ENCODE measurements around the gene MAP4K4.

Gene MAP4K4

GRCh38 chr2:101850991-101851390, 153.5 kb downstream of the MAP4K4 start:
- Histone ChIP-seq H3K27me3 (ENCODE audit: control insufficient read depth, insufficient read depth, low read length) (no peaks in the 10 kb centered on the region), H3K36me3 (ENCODE audit: control insufficient read depth, insufficient read depth, low read length) (peaks cover 4% of the 10 kb centered on the region), H3K9ac (ENCODE audit: low read length) (no peak overlapping the region), H3K4me1 (ENCODE audit: control insufficient read depth, insufficient read depth, low read length) (no peaks in the 10 kb centered on the region), H3K4me3 (ENCODE audit: low read length) (no peak overlapping the region), H3K9me3 (ENCODE audit: control insufficient read depth, low read length) (no peaks in the 10 kb centered on the region)

- H3K27me3 ChIP-seq (ENCODE audit: control insufficient read depth, insufficient read depth, low read length), result no peaks in the 10 kb centered on the region
- H3K36me3 ChIP-seq (ENCODE audit: control insufficient read depth, insufficient read depth, low read length), result peaks cover 3% of the 10 kb centered on the region
- H3K4me3 ChIP-seq (ENCODE audit: low read length), result no peak overlapping the region
- H3K9ac ChIP-seq (ENCODE audit: low read length), result no peak overlapping the region
- H3K4me1 ChIP-seq (ENCODE audit: control insufficient read depth, insufficient read depth, low read length), result no peaks in the 10 kb centered on the region
- H3K9me3 ChIP-seq (ENCODE audit: control insufficient read depth, low read length), result no peaks in the 10 kb centered on the region
Observed at GRCh38 chr2:101852824-101853223, 155.3 kb downstream of the MAP4K4 start.

- Histone ChIP-seq H3K9ac (ENCODE audit: low read length) (no peak overlapping the region), H3K36me3 (ENCODE audit: control insufficient read depth, insufficient read depth, low read length) (no peaks in the 10 kb centered on the region), H3K4me1 (ENCODE audit: control insufficient read depth, insufficient read depth, low read length) (no peaks in the 10 kb centered on the region)
Observed at GRCh38 chr2:101854877-101855276, 157.4 kb downstream of the MAP4K4 start.

DNA sequence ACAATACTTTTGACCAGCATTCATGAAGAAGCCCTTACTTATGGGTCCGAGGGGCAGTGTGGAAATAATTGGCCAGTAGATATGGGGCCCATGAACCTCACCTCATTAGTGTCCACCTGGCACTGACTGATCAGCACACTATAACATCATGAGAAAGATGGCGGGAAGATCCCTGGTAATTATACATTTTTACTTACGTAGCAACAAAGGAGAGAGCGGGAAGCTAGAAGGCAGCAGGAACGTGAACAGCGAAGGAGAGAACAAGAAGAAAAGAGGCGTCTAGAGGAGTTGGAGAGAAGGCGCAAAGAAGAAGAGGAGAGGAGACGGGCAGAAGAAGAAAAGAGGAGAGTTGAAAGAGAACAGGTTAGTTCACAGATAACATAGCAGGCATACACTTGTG, 158.3 kb downstream of the MAP4K4 start:
- no peaks in the 10 kb centered on the region for H3K36me3 ChIP-seq (ENCODE audit: control insufficient read depth, insufficient read depth, low read length)
- no peak overlapping the region for H3K9ac ChIP-seq (ENCODE audit: low read length)
- no peaks in the 10 kb centered on the region for H3K4me1 ChIP-seq (ENCODE audit: control insufficient read depth, insufficient read depth, low read length)
- no peak overlapping the region for H3K4me3 ChIP-seq (ENCODE audit: low read length)
- H3K27me3 ChIP-seq (ENCODE audit: control insufficient read depth, insufficient read depth, low read length), result no peaks in the 10 kb centered on the region
- H3K9me3 ChIP-seq (ENCODE audit: control insufficient read depth, low read length), result no peaks in the 10 kb centered on the region

More at GRCh38 chr2:101854877-101855276, 157.4 kb downstream of the MAP4K4 start:
- Histone ChIP-seq H3K4me3 (ENCODE audit: low read length) (no peak overlapping the region), H3K27me3 (ENCODE audit: control insufficient read depth, insufficient read depth, low read length) (no peaks in the 10 kb centered on the region), H3K9me3 (ENCODE audit: control insufficient read depth, low read length) (no peaks in the 10 kb centered on the region)

DNA sequence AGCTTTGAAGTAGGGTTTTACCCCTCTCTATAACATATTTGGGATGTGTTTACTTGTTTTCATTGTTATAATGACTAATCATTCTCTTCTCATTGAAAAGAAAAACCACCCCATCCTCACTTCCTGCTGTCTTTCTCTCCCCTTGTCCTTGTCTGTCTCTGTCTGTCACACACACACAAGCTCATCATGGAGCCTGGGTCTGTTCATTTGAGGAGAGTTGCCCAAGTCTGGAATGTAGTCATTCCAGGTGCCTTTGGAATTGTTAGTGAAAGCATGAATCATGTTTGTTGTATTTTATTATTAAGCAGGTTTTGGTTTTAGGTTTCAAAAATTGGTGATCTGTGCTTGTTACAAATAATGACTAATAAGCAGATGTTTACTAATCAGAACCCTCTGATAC, 160.7 kb downstream of the MAP4K4 start:
- no peaks in the 10 kb centered on the region for H3K36me3 ChIP-seq (ENCODE audit: control insufficient read depth, insufficient read depth, low read length)
- H3K9me3 ChIP-seq (ENCODE audit: control insufficient read depth, low read length), result no peaks in the 10 kb centered on the region
- no peak overlapping the region for H3K4me3 ChIP-seq (ENCODE audit: low read length)
- H3K4me1 ChIP-seq (ENCODE audit: control insufficient read depth, insufficient read depth, low read length), result no peaks in the 10 kb centered on the region
- H3K9ac ChIP-seq (ENCODE audit: low read length), result no peak overlapping the region
- no peaks in the 10 kb centered on the region for H3K27me3 ChIP-seq (ENCODE audit: control insufficient read depth, insufficient read depth, low read length)

- no peaks in the 10 kb centered on the region for H3K9me3 ChIP-seq (ENCODE audit: control insufficient read depth, low read length)
- H3K27me3 ChIP-seq (ENCODE audit: control insufficient read depth, insufficient read depth, low read length), result no peaks in the 10 kb centered on the region
- no peaks in the 10 kb centered on the region for H3K4me1 ChIP-seq (ENCODE audit: control insufficient read depth, insufficient read depth, low read length)
- no peak overlapping the region for H3K9ac ChIP-seq (ENCODE audit: low read length)
- no peak overlapping the region for H3K4me3 ChIP-seq (ENCODE audit: low read length)
- H3K36me3 ChIP-seq (ENCODE audit: control insufficient read depth, insufficient read depth, low read length), result no peaks in the 10 kb centered on the region
Observed at GRCh38 chr2:101858910-101859309, 161.4 kb downstream of the MAP4K4 start.

DNA sequence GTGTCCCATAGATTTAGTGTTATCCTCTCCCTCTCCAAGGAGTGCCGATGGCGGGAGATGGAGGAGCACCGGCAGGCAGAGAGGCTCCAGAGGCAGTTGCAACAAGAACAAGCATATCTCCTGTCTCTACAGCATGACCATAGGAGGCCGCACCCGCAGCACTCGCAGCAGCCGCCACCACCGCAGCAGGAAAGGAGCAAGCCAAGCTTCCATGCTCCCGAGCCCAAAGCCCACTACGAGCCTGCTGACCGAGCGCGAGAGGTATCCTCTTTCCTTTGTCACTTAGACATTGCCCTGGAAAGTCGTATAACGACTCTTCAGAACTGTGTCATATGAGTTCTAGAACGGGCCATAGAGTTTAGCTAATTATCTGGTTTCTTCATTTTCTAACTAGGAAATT, 162.1 kb downstream of the MAP4K4 start:
- Histone ChIP-seq H3K9ac (ENCODE audit: low read length) (no peak overlapping the region), H3K27me3 (ENCODE audit: control insufficient read depth, insufficient read depth, low read length) (no peaks in the 10 kb centered on the region), H3K9me3 (ENCODE audit: control insufficient read depth, low read length) (no peaks in the 10 kb centered on the region), H3K36me3 (ENCODE audit: control insufficient read depth, insufficient read depth, low read length) (no peaks in the 10 kb centered on the region), H3K4me1 (ENCODE audit: control insufficient read depth, insufficient read depth, low read length) (no peaks in the 10 kb centered on the region), H3K4me3 (ENCODE audit: low read length) (no peak overlapping the region)

DNA sequence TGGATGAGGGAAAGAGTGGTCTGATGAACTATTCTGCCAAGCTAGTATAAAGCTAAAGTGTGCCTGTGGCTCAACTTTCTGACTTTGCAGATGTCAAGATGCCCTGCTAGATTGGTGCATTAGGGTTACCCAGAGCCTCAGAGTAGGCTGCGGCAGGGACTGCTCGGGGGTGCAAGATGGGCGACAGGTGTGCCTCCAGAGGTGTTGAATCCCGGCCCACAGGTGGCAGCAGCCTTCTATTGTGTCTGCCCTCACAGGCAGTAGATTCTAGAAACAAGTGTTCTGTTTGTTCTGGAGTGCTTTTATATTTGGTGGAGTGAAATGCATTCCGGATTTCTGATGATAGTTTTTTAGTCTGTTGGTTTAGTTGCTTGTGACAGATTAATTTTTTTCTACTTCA, 162.7 kb downstream of the MAP4K4 start:
- Histone ChIP-seq H3K36me3 (ENCODE audit: control insufficient read depth, insufficient read depth, low read length) (no peaks in the 10 kb centered on the region), H3K27me3 (ENCODE audit: control insufficient read depth, insufficient read depth, low read length) (no peaks in the 10 kb centered on the region), H3K4me3 (ENCODE audit: low read length) (no peak overlapping the region), H3K9ac (ENCODE audit: low read length) (no peak overlapping the region), H3K9me3 (ENCODE audit: control insufficient read depth, low read length) (no peaks in the 10 kb centered on the region), H3K4me1 (ENCODE audit: control insufficient read depth, insufficient read depth, low read length) (no peaks in the 10 kb centered on the region)

GRCh38 chr2:101860782-101861181, 163.3 kb downstream of the MAP4K4 start:
- Histone ChIP-seq H3K9ac (ENCODE audit: low read length) (no peak overlapping the region), H3K27me3 (ENCODE audit: control insufficient read depth, insufficient read depth, low read length) (no peaks in the 10 kb centered on the region), H3K4me3 (ENCODE audit: low read length) (no peak overlapping the region), H3K9me3 (ENCODE audit: control insufficient read depth, low read length) (no peaks in the 10 kb centered on the region), H3K36me3 (ENCODE audit: control insufficient read depth, insufficient read depth, low read length) (no peaks in the 10 kb centered on the region), H3K4me1 (ENCODE audit: control insufficient read depth, insufficient read depth, low read length) (no peaks in the 10 kb centered on the region)

DNA sequence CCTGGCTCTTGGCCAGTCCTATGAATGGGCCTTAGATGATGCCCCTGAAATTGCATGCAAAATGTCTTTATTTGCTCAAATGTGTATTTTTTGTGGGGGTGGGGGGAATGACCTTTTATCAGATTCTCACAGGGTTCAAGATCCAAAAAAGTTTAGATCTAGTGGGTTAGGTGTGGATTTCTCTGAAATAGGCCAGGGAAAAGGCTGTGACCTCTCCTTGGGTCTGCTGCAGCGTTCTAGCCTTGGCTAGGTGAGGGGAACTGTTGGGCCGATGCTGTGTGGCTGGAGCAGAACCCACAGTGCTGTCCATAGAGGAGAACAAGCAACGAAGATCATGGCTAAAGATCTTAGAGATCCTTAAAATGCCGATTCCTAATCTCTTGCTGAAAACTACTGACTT, 163.9 kb downstream of the MAP4K4 start:
- Histone ChIP-seq H3K4me3 (ENCODE audit: low read length) (no peak overlapping the region), H3K27me3 (ENCODE audit: control insufficient read depth, insufficient read depth, low read length) (no peaks in the 10 kb centered on the region), H3K9ac (ENCODE audit: low read length) (no peak overlapping the region), H3K36me3 (ENCODE audit: control insufficient read depth, insufficient read depth, low read length) (no peaks in the 10 kb centered on the region), H3K9me3 (ENCODE audit: control insufficient read depth, low read length) (no peaks in the 10 kb centered on the region), H3K4me1 (ENCODE audit: control insufficient read depth, insufficient read depth, low read length) (no peaks in the 10 kb centered on the region)

DNA sequence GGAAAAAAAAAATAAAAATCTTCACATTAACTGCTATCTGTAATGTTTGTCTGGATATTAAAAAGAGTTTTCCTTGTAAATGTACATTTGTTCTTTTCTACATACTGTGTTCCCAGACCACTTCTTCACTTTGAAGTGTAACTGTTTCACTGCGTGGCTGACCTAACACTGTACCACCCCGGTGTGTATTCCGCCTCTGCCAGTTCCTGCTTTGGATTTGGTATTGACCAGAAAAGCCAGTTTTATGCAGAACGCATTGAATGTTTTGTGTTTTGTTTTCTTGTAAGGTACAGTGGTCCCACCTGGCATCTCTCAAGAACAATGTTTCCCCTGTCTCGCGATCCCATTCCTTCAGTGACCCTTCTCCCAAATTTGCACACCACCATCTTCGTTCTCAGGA, 166.0 kb downstream of the MAP4K4 start:
- H3K9ac ChIP-seq (ENCODE audit: low read length), result no peak overlapping the region
- H3K36me3 ChIP-seq (ENCODE audit: control insufficient read depth, insufficient read depth, low read length), result no peaks in the 10 kb centered on the region
- H3K4me1 ChIP-seq (ENCODE audit: control insufficient read depth, insufficient read depth, low read length), result no peaks in the 10 kb centered on the region
- no peaks in the 10 kb centered on the region for H3K27me3 ChIP-seq (ENCODE audit: control insufficient read depth, insufficient read depth, low read length)
- no peaks in the 10 kb centered on the region for H3K9me3 ChIP-seq (ENCODE audit: control insufficient read depth, low read length)
- no peak overlapping the region for H3K4me3 ChIP-seq (ENCODE audit: low read length)

DNA sequence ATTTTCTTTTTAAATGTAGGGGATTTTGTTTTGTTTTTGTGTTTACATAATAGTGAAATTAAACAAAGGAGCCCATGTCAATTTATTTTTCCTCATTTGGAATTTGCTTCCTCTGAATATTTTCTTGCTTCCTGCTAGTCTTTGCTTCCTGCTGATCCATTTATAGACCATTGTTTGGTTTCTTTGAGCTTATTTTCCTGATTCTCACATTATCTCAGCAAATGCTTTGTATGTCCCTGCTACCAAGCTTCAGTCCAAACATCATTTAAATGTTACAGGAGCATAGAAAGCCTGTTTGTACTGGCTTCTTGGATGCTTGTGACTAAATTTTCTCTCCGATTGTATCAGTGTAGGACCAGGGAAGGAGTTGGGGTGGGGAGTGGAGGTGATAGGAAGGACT, 166.9 kb downstream of the MAP4K4 start:
- Histone ChIP-seq H3K9ac (ENCODE audit: low read length) (no peak overlapping the region), H3K4me3 (ENCODE audit: low read length) (no peak overlapping the region), H3K4me1 (ENCODE audit: control insufficient read depth, insufficient read depth, low read length) (no peaks in the 10 kb centered on the region), H3K27me3 (ENCODE audit: control insufficient read depth, insufficient read depth, low read length) (no peaks in the 10 kb centered on the region), H3K9me3 (ENCODE audit: control insufficient read depth, low read length) (no peaks in the 10 kb centered on the region), H3K36me3 (ENCODE audit: control insufficient read depth, insufficient read depth, low read length) (no peaks in the 10 kb centered on the region)

DNA sequence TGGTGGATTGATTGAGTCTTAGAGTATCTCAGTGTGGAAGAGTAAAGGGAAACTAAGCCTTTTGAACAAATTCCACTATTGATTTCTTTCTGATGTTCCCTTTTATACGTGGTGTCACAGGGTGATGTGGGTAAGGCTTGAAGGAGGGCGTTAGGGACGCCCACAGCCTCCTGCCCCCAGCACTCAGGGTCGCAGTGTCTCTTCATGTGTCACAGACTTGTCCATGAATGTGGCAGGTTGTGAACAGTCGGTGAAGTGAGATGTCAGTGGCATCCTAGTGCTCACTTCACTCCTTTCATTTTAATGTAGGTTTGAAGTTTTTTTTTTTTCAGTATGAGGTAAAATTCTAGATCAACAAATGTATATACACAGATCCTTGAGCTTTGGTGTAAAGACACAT, 171.0 kb downstream of the MAP4K4 start:
- H3K9ac ChIP-seq (ENCODE audit: low read length), result no peak overlapping the region
- H3K4me3 ChIP-seq (ENCODE audit: low read length), result no peak overlapping the region
- no peaks in the 10 kb centered on the region for H3K4me1 ChIP-seq (ENCODE audit: control insufficient read depth, insufficient read depth, low read length)
- H3K27me3 ChIP-seq (ENCODE audit: control insufficient read depth, insufficient read depth, low read length), result no peaks in the 10 kb centered on the region
- no peaks in the 10 kb centered on the region for H3K9me3 ChIP-seq (ENCODE audit: control insufficient read depth, low read length)
- peaks cover 5% of the 10 kb centered on the region for H3K36me3 ChIP-seq (ENCODE audit: control insufficient read depth, insufficient read depth, low read length)
